Thyroid gland (tissue), 4 donors: ENCODE data around the gene USP38. TPM values are rescaled to one million over a fixed set of nuclear protein-coding genes. Genes with fewer than 3 reads are reported as not detected.

Source experiments
- DNase-seq, 2 donors: peaks; one replicate each; pipeline ENCODE4 v3.0.0-alpha.2; 2019
- H3K27ac ChIP-seq, 3 donors: fragments of 200-600 bp; sonication (generic); 1 replicate in 2 of 3; 2 replicates in 1 of 3; pipeline ENCODE4 v1.5.1; 2016 to 2019; ENCODE audit warnings: mild to moderate bottlenecking in 1 of 3, moderate library complexity in 1 of 3
- H3K27me3 ChIP-seq: fragments of 200-600 bp; sonication (generic); one replicate; pipeline ENCODE4 v1.5.1; 2019
- H3K36me3 ChIP-seq, 2 donors: fragments of 200-600 bp; sonication (generic); one replicate each; pipeline ENCODE4 v1.5.1; 2016 to 2019
- H3K4me1 ChIP-seq, 2 donors: fragments of 200-600 bp; sonication (generic); one replicate each; pipeline ENCODE4 v1.5.1; 2017 to 2019
- H3K4me3 ChIP-seq, 3 donors: fragments of 200-600 bp; sonication (generic); replicated peaks in 1 of 3; 1 replicate in 2 of 3; 2 replicates in 1 of 3; pipeline ENCODE4 v1.5.1; 2016; ENCODE audit warnings: mild to moderate bottlenecking in 1 of 3
- H3K9me3 ChIP-seq: fragments of 200-600 bp; sonication (generic); one replicate; pipeline ENCODE4 v1.5.1; 2017
- CTCF ChIP-seq, 6 experiments: fragments of 200-600 bp in 3 of 6; fragments of 450-650 bp in 3 of 6; sonication (generic) in 3 of 6; IDR thresholded peaks; one replicate each; pipeline ENCODE4 v1.5.1; 2016 to 2019; ENCODE audit warnings: antibody characterized with exemption in 6 of 6, mild to moderate bottlenecking in 2 of 6, inconsistent platforms in 1 of 6, moderate library complexity in 1 of 6
- POLR2A ChIP-seq, 2 donors: fragments of 450-650 bp; IDR thresholded peaks; one replicate each; pipeline ENCODE4 v1.6.1; 2017; ENCODE audit warnings: antibody characterized with exemption in 2 of 2, mild to moderate bottlenecking in 2 of 2, moderate library complexity in 1 of 2
- WGBS, 2 donors: methylation state at CpG; one replicate each; pipeline ENCODE4 v1.1.5; 2017; 5-methylcytosine and 5-hydroxymethylcytosine counted together
- intact Hi-C: fragments of 100-400 bp; cut with DNase I; formaldehyde crosslinking; loops from one replicate; pipeline ENCODE4 v1.15.1; 2023
- total RNA-seq, 4 donors: library from RNA; depleted of rRNA; stranded (reverse); fragments of >200 nt; gene quantifications; one replicate each; pipeline ENCODE4 v1.2.3, GENCODE V29; 2016

USP38 gene
- total RNA-seq, 4 donors from 2014 or later, result 21.8 to 39.8 (median 29.9) TPM

- 70 to 72% methylated on average over 3 of the region's 3 CpGs for WGBS, 2 donors
- DNase-seq, result no peak
- Histone ChIP-seq H3K36me3 (no peaks in the 10 kb centered on the region), H3K4me1 (peaks cover 22 to 25% of the 10 kb centered on the region in 2 donors), H3K4me3 (no peak overlapping the region), H3K9me3 (no peaks in the 10 kb centered on the region), H3K27me3 (no peaks in the 10 kb centered on the region), H3K27ac (no peak overlapping the region)
- TF ChIP-seq POLR2A (IDR thresholded peaks at IDR 0.05) (no peak), CTCF (IDR thresholded peaks at IDR 0.05) (no peak)
- intact Hi-C loops, result loop anchor here (10.0 kb wide), 1 partner anchor 146 kb away; the partner anchor contains the start of gene GAB1
Measured at GRCh38 chr4:143188136-143189088, 3.7 kb downstream of the USP38 start.

GRCh38 chr4:143189528-143189927 lies 4.8 kb downstream of the USP38 start:
- TF ChIP-seq CTCF (IDR thresholded peaks at IDR 0.05), result no peak
- no peak for TF ChIP-seq POLR2A (IDR thresholded peaks at IDR 0.05)
- Histone ChIP-seq H3K36me3 (no peaks in the 10 kb centered on the region), H3K27me3 (no peaks in the 10 kb centered on the region), H3K9me3 (no peaks in the 10 kb centered on the region), H3K27ac (no peak overlapping the region), H3K4me1 (peaks cover 17 to 20% of the 10 kb centered on the region in 2 donors), H3K4me3 (no peak overlapping the region)
- intact Hi-C loops, result loop anchor here (10.0 kb wide), 1 partner anchor 145 kb away; the partner anchor contains the start of gene GAB1
- 63 to 67% methylated on average over 4 of the region's 4 CpGs for WGBS, 2 donors
- DNase-seq, result no peak

GRCh38 chr4:143195581-143195980 lies 10.9 kb downstream of the USP38 start:
- Histone ChIP-seq H3K9me3 (no peaks in the 10 kb centered on the region), H3K36me3 (peaks cover 36 to 42% of the 10 kb centered on the region in 2 donors), H3K4me3 (no peak overlapping the region), H3K27ac (no peak overlapping the region), H3K4me1 (no peaks in the 10 kb centered on the region), H3K27me3 (no peaks in the 10 kb centered on the region)
- intact Hi-C loops, result no loop called here
- DNase-seq, result no peak
- TF ChIP-seq CTCF (IDR thresholded peaks at IDR 0.05) (no peak), POLR2A (IDR thresholded peaks at IDR 0.05) (no peak)

GRCh38 chr4:143196323-143196722 lies 11.6 kb downstream of the USP38 start:
- Histone ChIP-seq H3K4me3 (no peak overlapping the region), H3K27ac (no peak overlapping the region), H3K4me1 (no peaks in the 10 kb centered on the region), H3K36me3 (peaks cover 41 to 42% of the 10 kb centered on the region in 2 donors), H3K9me3 (no peaks in the 10 kb centered on the region), H3K27me3 (no peaks in the 10 kb centered on the region)
- WGBS, 2 donors, result 93 to 97% methylated on average over 2 of the region's 2 CpGs
- TF ChIP-seq POLR2A (IDR thresholded peaks at IDR 0.05) (no peak), CTCF (IDR thresholded peaks at IDR 0.05) (no peak)
- DNase-seq, result no peak
- intact Hi-C loops, result no loop called here

GRCh38 chr4:143199503-143199902 lies 14.8 kb downstream of the USP38 start:
- intact Hi-C loops, result no loop called here
- DNase-seq, result no peak
- no peaks in the 10 kb centered on the region for H3K4me1 ChIP-seq
- no peaks in the 10 kb centered on the region for H3K27me3 ChIP-seq
- H3K36me3 ChIP-seq, result peaks cover 48 to 49% of the 10 kb centered on the region in 2 donors
- no peak for TF ChIP-seq CTCF (IDR thresholded peaks at IDR 0.05)
- no peak for TF ChIP-seq POLR2A (IDR thresholded peaks at IDR 0.05)
- 94 to 95% methylated on average over 2 of the region's 2 CpGs for WGBS, 2 donors
- H3K9me3 ChIP-seq, result no peaks in the 10 kb centered on the region
- no peak overlapping the region for H3K27ac ChIP-seq
- H3K4me3 ChIP-seq, result no peak overlapping the region
